IMR-90 (cell line): ENCODE data around the gene RBMS3. TPM values are rescaled to one million over a fixed set of nuclear protein-coding genes. Genes with fewer than 3 reads are reported as not detected.

Source experiments
- ATAC-seq: fragments of 200-7000 bp; cut with Tn5 transposase; 2 replicates; pipeline ENCODE4 v1.9.1; 2020; ENCODE audit warnings: low read depth, mild to moderate bottlenecking, moderate library complexity
- BruUV-seq: library from RNA; stranded (reverse); fragments of 400-500 nt; replicated peaks from 2 replicates; lab custom pipeline; 2021; lab: Mats Ljungman, UMichigan
- CTCF ChIA-PET: fragments of 300-600 bp; formaldehyde crosslinking; extraction: SDS; loops from one replicate; lab custom pipeline; 2021; ENCODE audit warnings: antibody characterized with exemption; lab: Yijun Ruan, JAX
- POLR2A ChIA-PET: fragments of 300-600 bp; sonication (Branson Sonifier 250); formaldehyde crosslinking; loops from one replicate; lab custom pipeline; 2022; ENCODE audit warnings: antibody characterized with exemption; ENCODE audit not compliant: unreplicated experiment; lab: Charles Lee
- DNase-seq: peaks from one replicate; pipeline ENCODE4 v3.0.0; 2013
- H2AFZ ChIP-seq: replicated peaks from 2 replicates; pipeline ENCODE3; 2013; ENCODE audit warnings: low read length, mild to moderate bottlenecking; ENCODE audit not compliant: poor library complexity
- H2AK5ac ChIP-seq: 2 replicates; pipeline ENCODE4 v1.6.1; 2013; ENCODE audit warnings: low read depth, low read length, inconsistent platforms
- H2AK9ac ChIP-seq: replicated peaks from 2 replicates; pipeline ENCODE3; 2013; ENCODE audit warnings: mild to moderate bottlenecking, low read depth, low read length, moderate library complexity; ENCODE audit not compliant: poor library complexity
- H2BK120ac ChIP-seq: 2 replicates; pipeline ENCODE4 v1.6.1; 2013; ENCODE audit warnings: low read depth, low read length, inconsistent platforms
- H2BK15ac ChIP-seq: 3 replicates; pipeline ENCODE4 v1.6.1; 2013; ENCODE audit warnings: low read depth, low read length, inconsistent platforms
- H2BK20ac ChIP-seq: 2 replicates; pipeline ENCODE4 v1.6.1; 2013; ENCODE audit warnings: low read depth, mild to moderate bottlenecking, inconsistent platforms, low read length, moderate library complexity
- H2BK5ac ChIP-seq: 2 replicates; pipeline ENCODE4 v1.6.1; 2013; ENCODE audit warnings: mild to moderate bottlenecking, low read depth, low read length, inconsistent platforms; ENCODE audit not compliant: poor library complexity, severe bottlenecking
- H3K14ac ChIP-seq: replicated peaks from 2 replicates; pipeline ENCODE4 v1.6.1; 2013; ENCODE audit warnings: low read depth, low read length, inconsistent platforms
- H3K18ac ChIP-seq: 2 replicates; pipeline ENCODE4 v1.6.1; 2013; ENCODE audit warnings: low read depth, low read length, control low read depth
- H3K23ac ChIP-seq: 2 replicates; pipeline ENCODE4 v1.6.1; 2013; ENCODE audit warnings: low read depth, low read length, inconsistent platforms
- H3K27ac ChIP-seq: 2 replicates; pipeline ENCODE4 v1.5.1; 2013; ENCODE audit warnings: mild to moderate bottlenecking, control low read depth, low read length; ENCODE audit not compliant: insufficient read depth
- H3K27me3 ChIP-seq: 2 replicates; pipeline ENCODE4 v1.6.1; 2013; ENCODE audit warnings: low read length; ENCODE audit not compliant: control insufficient read depth, insufficient read depth
- H3K36me3 ChIP-seq: 2 replicates; pipeline ENCODE4 v1.6.1; 2013; ENCODE audit warnings: low read length, mixed read lengths; ENCODE audit not compliant: control insufficient read depth, insufficient read depth
- H3K4ac ChIP-seq: 2 replicates; pipeline ENCODE4 v1.6.1; 2013; ENCODE audit warnings: low read depth, low read length, inconsistent platforms
- H3K4me1 ChIP-seq: 2 replicates; pipeline ENCODE4 v1.6.1; 2013; ENCODE audit warnings: low read length, mixed read lengths; ENCODE audit not compliant: control insufficient read depth, insufficient read depth
- H3K4me2 ChIP-seq: 2 replicates; pipeline ENCODE4 v1.6.1; 2013; ENCODE audit warnings: low read depth, mild to moderate bottlenecking, control low read depth, low read length, moderate library complexity
- H3K4me3 ChIP-seq: 2 replicates; pipeline ENCODE4 v1.5.1; 2013; ENCODE audit warnings: low read depth, mild to moderate bottlenecking, control low read depth, low read length, moderate library complexity; ENCODE audit not compliant: insufficient read depth
- H3K56ac ChIP-seq: 2 replicates; pipeline ENCODE4 v1.6.1; 2013; ENCODE audit warnings: low read length, inconsistent platforms; ENCODE audit not compliant: insufficient read depth; ENCODE audit errors: extremely low read depth
- H3K79me1 ChIP-seq, 2 experiments: 2 replicates each; pipeline ENCODE4 v1.6.1; 2013; ENCODE audit warnings: low read length in 2 of 2, inconsistent platforms in 1 of 2, low read depth in 1 of 2
- H3K9ac ChIP-seq: 2 replicates; pipeline ENCODE4 v1.6.1; 2013; ENCODE audit warnings: low read depth, low read length, control low read depth
- H3K9me1 ChIP-seq: 2 replicates; pipeline ENCODE4 v1.6.1; 2013; ENCODE audit warnings: low read length, inconsistent platforms; ENCODE audit not compliant: insufficient read depth
- H3K9me3 ChIP-seq: 2 replicates; pipeline ENCODE4 v1.6.1; 2013; ENCODE audit warnings: low read length; ENCODE audit not compliant: control insufficient read depth, insufficient read depth
- H4K20me1 ChIP-seq: 2 replicates; pipeline ENCODE4 v1.6.1; 2013; ENCODE audit warnings: low read length, inconsistent platforms; ENCODE audit not compliant: insufficient read depth
- H4K5ac ChIP-seq: 2 replicates; pipeline ENCODE4 v1.6.1; 2013; ENCODE audit warnings: mild to moderate bottlenecking, low read depth, low read length, control low read depth
- H4K8ac ChIP-seq, 2 experiments: 2 replicates each; pipeline ENCODE4 v1.6.1; 2013; ENCODE audit warnings: low read depth in 2 of 2, low read length in 2 of 2, control low read depth in 1 of 2, inconsistent platforms in 1 of 2
- H4K91ac ChIP-seq: 2 replicates; pipeline ENCODE4 v1.6.1; 2013; ENCODE audit warnings: low read depth, low read length, inconsistent platforms; ENCODE audit not compliant: insufficient read depth
- ELK1 ChIP-seq: fragments of 150-350 bp; IDR thresholded peaks from 2 replicates; pipeline ENCODE4 v1.6.1; 2016; ENCODE audit warnings: low read depth, mild to moderate bottlenecking, low read length, moderate library complexity, borderline replicate concordance
- MAFK ChIP-seq: IDR thresholded peaks from 2 replicates; pipeline ENCODE4 v1.6.1; 2012; ENCODE audit warnings: low read depth, low read length, improper control_type of control experiment
- NFE2L2 ChIP-seq: fragments of 150-350 bp; IDR thresholded peaks from 2 replicates; pipeline ENCODE4 v1.6.1; 2016; ENCODE audit warnings: low read depth, mild to moderate bottlenecking, low read length
- WGBS, 2 experiments: methylation state at CpG; one replicate each; pipeline versions ENCODE4 v1.1.5 to v1.1.7; 2013; ENCODE audit warnings: missing lambda C conversion rate in 2 of 2; ENCODE audit not compliant: insufficient read length in 1 of 2; ENCODE audit errors: extremely low coverage in 2 of 2; 5-methylcytosine and 5-hydroxymethylcytosine counted together
- dilution Hi-C: fragments of 300-500 bp; cut with HindIII; formaldehyde crosslinking; loops from one replicate; pipeline ENCODE4 v1.14.3; 2018; ENCODE audit warnings: low sequenced_read_pairs; ENCODE audit not compliant: unreplicated experiment
- in situ Hi-C: fragments of 300-500 bp; cut with MboI; formaldehyde crosslinking; loops from 3 replicates; pipeline ENCODE4 v1.14.3; 2019; ENCODE audit warnings: low sequenced_read_pairs, inconsistent platforms, mixed read lengths
- intact Hi-C: fragments of 100-400 bp; cut with micrococcal nuclease; formaldehyde crosslinking; loops from 2 replicates; pipeline ENCODE4 v1.10.0; 2022
- polyA plus RNA-seq, 3 experiments: library from polyadenylated mRNA; depleted of rRNA; stranded (reverse); fragments of >200 nt; gene quantifications; 2 replicates each; pipeline ENCODE4 v1.2.3, GENCODE V29; 2012; ENCODE audit warnings: low replicate concordance in 1 of 3
- total RNA-seq: library from RNA; depleted of rRNA; stranded (reverse); fragments of >200 nt; gene quantifications from 2 replicates; pipeline ENCODE4 v1.2.3, GENCODE V29; 2012

Gene RBMS3
- total and polyA plus RNA-seq, 2 of the 4 experiments (the other 2 are of a cell fraction) = 15.2 to 127 TPM

GRCh38 chr3:29683018-29683993 lies 402.4 kb downstream of the RBMS3 start:
- peak overlapping the region; percentile 79 for H4K91ac ChIP-seq
- H3K9ac ChIP-seq = peak overlapping the region; percentile 57; the same call in 1 of the 2 replicates
- peak overlapping the region; percentile 68 for H3K4me2 ChIP-seq
- H2BK5ac ChIP-seq = peak overlapping the region; percentile 91
- dilution Hi-C loops (no loop called here), intact Hi-C loops (loop anchor here (2.0 kb wide), 1 partner anchor 41 kb away; no protein-coding TSS in a partner anchor), in situ Hi-C loops (no loop called here)
- WGBS, 2 experiments = no CpG with 5 or more reads among the region's 5 CpGs
- peak overlapping the region; percentile 85 for H2BK120ac ChIP-seq
- H3K4ac ChIP-seq = peak overlapping the region; percentile 73
- H2AFZ ChIP-seq = no peak overlapping the region
- peak overlapping the region; percentile 83 for H3K14ac ChIP-seq
- peak overlapping the region; percentile 55; the same call in 2 of the 3 replicates for H2BK15ac ChIP-seq
- no peak overlapping the region for H3K4me3 ChIP-seq
- 0 out of 2 replicates have a peak, but pooled peaks cover 2% of the 10 kb centered on the region for H3K36me3 ChIP-seq
- H3K23ac ChIP-seq = peak overlapping the region; percentile 79
- H4K5ac ChIP-seq = peak overlapping the region; percentile 93; the same call in 1 of the 2 replicates
- no peaks in the 10 kb centered on the region for H3K27me3 ChIP-seq
- peak overlapping the region; percentile 11; the same call in 1 of the 2 replicates for H3K27ac ChIP-seq
- ChIA-PET CTCF (no interaction called here), POLR2A (no interaction called here)
- peak overlapping the region; percentile 61 to 74 for H4K8ac ChIP-seq
- H2AK5ac ChIP-seq = 0 out of 2 replicates have a peak overlapping the region, but pooled peaks have one; percentile 13
- TF ChIP-seq ELK1 = no peak
- peak; percentile 83 for TF ChIP-seq MAFK
- peak; percentile 99 for TF ChIP-seq NFE2L2
- H3K9me1 ChIP-seq = peaks cover 9% of the 10 kb centered on the region
- peaks cover 10% of the 10 kb centered on the region; the same call in 1 of the 2 replicates for H3K4me1 ChIP-seq
- H2AK9ac ChIP-seq = no peak overlapping the region
- ATAC-seq = peak; percentile 57
- DNase-seq = peak; percentile 68
- H4K20me1 ChIP-seq = no peaks in the 10 kb centered on the region
- H3K9me3 ChIP-seq = no peaks in the 10 kb centered on the region
- no TSS peak for BruUV-seq
- H2BK20ac ChIP-seq = peak overlapping the region; percentile 92
- H3K18ac ChIP-seq = peak overlapping the region; percentile 96
- H3K56ac ChIP-seq = peak overlapping the region; percentile 78
- H3K79me1 ChIP-seq = peaks cover 10 to 25% of the 10 kb centered on the region in 2 experiments; a peak in 3 of 4 replicates
